HG03439 (cell line): ENCODE measurements around the gene CCDC177.

ENCODE experiments used
- ATAC-seq: cut with Tn5 transposase; IDR thresholded peaks from one replicate; pipeline ENCODE4 v1.9.1; 2021; ENCODE audit warnings: mild to moderate bottlenecking, moderate library complexity; ENCODE audit not compliant: unreplicated experiment

CCDC177 gene

DNA sequence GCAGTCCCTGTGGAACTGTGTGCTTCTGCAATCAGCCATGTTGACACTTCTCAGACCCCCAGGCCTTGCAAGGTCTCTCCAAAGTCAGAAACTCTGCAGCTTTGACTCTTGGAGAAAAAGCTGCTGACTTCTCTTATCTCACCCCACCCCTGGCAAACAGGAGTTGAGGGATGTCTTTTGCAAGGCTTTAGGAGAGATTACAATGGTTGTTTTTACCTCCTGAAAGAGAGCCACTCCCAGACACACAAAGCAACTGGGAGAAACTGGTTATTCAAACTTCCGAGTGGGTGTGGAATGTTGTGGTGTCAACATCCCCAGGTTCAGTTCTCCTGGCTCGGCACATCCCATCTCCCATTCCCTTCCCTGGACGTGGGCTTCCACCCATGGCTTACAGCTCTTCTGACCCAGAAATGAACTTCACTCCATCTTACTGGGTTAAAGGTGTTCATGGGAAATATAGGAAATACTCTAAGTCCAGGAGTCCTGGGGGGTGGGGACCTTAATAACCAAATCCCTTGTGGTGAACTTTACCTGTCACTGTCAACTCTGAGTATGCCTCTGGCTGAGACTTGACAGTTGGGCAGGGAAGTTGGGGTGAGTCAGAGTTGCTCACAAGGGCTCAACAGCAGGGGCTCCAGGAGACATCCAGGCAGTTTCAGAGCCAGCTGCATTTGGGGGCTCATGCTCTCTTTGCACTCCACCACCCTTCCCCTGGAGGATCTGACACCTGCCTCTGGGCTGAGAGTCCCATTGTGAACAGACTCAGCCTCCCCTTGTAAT, 41.9 kb downstream of the CCDC177 start:
- no peak for ATAC-seq

DNA sequence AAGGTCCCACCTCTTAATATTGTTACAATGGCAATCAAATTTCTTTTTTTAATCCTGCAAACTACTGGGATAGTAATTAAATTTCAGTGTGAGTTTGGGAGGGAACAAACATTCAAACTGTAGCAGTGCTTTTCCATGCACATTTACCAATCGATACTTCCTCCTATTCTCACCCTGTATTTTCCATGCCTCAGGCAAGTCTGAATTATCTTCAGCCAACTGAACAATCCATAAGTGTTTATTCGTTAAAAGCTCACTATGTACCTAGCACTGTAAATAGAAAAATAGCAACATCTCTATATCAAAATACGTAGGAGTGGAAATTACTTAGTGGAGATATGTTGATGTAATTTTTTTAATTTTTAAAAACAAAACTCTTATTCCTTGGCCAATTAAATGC, 43.5 kb downstream of the CCDC177 start:
- ATAC-seq: no peak

DNA sequence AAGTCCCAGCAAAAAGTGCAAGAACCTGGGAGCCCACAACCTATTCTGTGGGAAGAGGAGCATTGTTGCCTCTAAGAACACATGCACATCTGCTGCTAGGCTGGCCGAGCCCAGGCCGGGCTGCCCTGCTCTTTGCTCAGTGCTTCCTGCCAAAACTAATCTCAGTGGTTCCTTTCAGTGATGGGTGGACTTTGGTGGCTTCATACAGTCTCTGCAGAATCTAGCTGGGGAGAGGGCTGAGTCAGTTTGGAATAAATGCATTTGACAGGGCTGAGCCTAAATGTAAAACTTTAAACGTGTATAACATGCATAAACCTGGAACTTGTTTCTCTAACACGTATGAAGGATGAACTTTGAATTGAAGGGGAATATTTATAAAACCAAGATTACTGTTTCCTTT, 44.6 kb downstream of the CCDC177 start:
- no peak for ATAC-seq

DNA sequence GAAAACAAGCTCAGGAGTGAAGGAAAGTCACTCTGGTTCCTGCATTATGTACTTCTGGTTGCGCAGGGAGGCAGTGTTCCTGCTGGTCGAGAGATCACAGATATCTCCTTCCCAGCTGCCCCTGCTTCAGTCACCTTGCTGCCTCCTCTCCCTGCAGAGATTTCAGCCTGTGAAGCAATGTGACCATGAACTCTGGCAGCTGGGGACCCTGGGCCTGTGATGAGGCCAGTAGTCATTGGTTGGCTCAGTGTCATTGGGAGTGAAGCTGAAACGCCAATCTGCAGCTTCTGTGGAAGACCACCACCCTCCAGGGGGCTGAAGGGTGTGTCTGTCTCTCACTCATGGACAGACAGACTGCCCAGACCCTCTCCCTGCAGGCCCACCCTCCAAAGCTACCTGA, 45.1 kb downstream of the CCDC177 start:
- ATAC-seq: no peak

DNA sequence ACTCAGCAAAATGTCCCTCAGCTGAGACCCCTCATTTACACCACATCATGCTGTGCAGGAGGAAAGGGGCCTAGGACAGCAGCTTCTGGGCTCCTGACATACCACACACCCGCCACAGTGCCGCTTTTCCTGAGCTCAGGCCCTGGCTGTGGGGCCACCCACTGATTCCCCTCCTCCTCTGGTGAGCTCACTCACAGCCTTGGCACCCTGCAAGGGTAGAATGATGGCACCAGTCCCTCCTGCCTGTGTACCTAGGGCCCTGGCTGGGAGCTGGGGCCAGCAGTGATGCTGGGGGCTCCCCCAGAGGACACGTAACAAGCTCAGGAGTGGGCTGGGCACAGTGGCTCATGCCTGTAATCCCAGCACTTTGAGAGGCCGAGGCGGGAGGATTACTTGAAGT, 45.7 kb downstream of the CCDC177 start:
- ATAC-seq: no peak

DNA sequence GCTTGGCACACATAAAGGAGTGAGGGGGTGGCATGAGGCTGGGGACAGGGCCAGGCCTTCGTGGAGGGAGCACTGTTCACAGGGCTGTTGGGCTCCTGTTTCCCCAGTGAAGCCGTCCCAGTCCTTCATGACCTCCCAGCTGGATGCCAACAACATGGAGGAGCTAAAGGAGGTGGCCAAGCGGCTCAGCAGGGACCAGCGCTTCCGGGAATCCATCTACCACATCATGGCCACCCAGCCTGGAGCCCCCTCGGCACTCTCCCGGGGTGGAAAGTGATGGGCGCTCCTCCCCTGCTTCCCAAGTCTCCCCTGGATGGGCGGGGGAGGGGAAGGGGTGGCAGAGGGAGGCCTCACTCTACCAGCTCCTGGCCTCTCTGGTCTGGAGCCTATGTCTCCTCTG, 46.5 kb downstream of the CCDC177 start:
- no peak for ATAC-seq

DNA sequence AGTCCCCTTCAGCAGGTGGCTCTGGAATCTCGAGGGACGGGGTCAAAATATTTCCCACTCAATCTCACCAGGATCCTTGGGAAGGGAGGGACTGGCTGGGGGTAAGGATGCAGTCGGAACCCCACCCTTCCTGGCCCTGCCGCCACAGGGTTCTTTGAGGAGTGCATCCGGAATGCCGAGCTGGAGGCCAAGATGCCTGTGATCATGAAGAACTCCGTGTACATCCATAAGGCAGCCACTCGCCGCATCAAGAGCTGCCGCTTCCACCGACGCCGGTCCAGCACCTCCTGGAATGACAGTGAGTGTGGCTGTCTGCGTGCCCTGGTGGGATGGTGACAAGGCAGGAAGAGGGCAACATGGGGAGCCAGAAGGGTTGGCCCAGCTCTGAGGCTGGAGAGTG, 47.0 kb downstream of the CCDC177 start:
- no peak for ATAC-seq

DNA sequence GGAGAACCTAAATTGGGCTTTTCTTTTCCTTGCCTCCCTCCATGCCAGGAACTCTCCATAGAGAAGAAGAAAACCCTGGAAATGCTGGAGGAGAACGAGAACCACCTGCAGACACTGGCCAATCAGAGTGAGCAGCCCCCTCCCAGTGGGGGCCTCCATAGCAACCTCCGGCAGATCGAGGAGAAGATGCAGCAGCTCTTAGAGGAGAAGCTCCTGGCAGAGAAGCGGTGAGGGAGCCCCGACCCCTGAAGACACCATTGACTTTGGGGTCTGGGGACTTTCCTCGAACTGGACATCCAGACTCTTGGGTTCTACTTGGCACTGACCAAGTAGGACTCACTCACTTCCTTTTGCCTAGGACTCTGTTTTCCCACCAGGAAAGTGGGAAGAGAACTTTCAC, 48.8 kb downstream of the CCDC177 start:
- no peak for ATAC-seq

DNA sequence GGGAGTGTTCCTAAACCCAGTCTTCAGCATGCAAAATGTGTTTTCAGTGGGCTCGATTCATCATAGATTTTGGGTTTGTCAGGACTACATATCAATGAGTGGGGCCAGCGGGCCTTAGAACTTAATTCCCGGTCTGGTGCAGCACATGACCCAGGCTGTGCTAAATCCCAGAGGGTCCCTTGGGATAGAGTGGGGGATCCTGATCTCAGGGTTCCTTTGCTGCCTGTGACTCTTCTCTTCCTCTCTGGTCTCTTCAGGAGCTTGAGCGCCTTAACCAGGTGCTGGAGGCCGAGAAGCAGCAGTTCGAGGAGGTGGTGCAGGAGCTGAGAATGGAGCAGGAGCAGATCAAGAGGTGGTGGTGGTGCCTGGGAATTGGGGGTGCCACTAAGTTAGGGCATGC, 52.6 kb downstream of the CCDC177 start:
- ATAC-seq: no peak
